Measurements from ENCODE around the gene DSCAML1.

The DSCAML1 gene

GRCh38 chr11:117663821-117664220 lies 133.2 kb downstream of the DSCAML1 start:
- DNase-seq (ENCODE audit: low spot score), result no peak

DNA sequence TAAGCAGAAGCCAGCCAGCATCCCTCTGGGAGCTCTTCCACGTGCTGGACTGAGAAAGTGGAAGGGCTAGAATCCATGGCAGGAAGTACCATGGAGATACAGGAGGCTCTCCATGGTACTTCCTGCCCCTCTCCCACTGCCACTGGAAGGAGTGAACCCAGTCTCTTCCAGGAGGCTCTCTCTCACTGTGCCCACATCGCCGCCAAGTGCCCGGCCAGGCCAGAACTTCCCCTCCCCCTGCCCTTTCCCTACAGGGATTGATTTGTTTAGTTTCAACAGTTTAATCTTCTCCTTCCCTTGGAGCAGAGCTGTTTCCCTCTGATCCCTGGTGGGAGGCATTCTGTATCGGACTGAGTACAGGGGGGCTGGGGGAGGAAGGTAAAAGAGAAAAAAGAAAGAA lies 133.6 kb downstream of the DSCAML1 start:
- DNase-seq (ENCODE audit: low spot score), result no peak

DNA sequence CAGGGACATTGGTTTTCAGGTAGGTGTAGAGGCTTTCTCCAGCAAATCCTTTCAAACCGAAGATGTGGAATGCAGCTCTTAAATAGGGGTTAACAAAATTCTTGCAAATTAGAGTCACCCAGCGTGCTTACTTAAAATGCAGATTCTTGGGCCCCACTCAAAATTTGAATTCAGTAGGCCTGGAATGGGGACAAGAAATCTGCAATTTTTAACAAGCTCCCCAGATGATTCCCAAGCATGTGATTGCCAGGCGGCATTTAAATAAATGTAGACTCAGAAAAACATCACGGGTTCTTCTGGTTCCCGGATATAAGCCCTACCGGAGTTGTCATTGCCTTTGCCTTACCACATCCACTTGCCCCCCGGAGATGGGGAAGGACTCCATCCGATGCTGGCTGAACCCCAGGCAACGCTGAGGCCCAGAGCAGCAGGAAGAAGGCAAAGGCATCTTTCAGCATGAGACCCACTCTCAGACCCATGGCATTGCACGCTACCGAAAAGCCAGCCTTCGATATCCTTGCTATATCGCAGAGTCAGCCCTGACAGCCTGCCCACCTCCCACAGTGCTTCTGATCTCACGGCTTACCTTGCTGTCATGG lies 134.2 kb downstream of the DSCAML1 start:
- DNase-seq (ENCODE audit: low spot score), result no peak

- DNase-seq (ENCODE audit: low spot score), result no peak
These were observed 134.8 kb downstream of the DSCAML1 start for GRCh38 chr11:117662255-117662654.

DNA sequence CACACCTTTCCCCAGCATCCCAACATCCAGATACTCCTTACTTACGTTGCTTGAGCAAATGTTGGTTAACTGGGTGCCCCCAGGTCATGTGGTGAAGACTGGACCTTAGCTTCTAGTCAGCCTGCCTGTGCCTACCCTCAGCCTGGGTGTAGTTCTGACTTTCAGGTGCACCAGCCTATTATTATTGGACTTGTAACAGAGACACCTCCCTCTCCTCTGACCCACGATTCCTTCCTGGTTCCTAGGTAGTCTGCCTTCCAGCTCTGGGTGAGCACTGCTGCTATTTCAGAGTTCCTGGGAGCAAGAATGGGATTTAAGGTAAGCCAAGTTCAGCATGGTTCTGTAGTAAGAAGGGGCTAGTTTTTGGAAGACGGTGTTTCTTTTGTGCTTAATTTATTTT lies 138.2 kb downstream of the DSCAML1 start:
- DNase-seq (ENCODE audit: low spot score), result no peak

DNA sequence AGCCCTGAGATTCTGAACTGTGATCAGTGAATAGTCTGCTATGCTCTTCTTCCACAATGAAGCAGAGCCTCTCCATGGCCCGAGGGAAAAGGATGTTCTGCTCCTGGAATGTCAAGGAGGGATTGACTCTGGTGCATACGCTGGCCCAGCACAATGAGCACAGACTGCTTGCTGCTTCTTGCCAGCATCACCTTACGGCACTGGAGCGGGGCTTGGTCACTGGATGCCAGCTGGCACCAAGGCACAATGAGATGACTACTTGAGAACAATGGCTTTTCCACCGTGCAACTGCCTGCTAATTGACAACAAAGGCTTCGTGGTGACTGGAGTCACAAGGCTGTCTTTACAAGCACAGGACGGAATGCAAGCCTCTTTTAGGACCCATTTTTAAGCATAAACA lies 139.2 kb downstream of the DSCAML1 start:
- no peak for DNase-seq (ENCODE audit: low spot score)

GRCh38 chr11:117654281-117655255 lies 142.4 kb downstream of the DSCAML1 start:
- DNase-seq (ENCODE audit: low spot score), result no peak

GRCh38 chr11:117652521-117652920 lies 144.5 kb downstream of the DSCAML1 start:
- DNase-seq (ENCODE audit: low spot score), result no peak

DNA sequence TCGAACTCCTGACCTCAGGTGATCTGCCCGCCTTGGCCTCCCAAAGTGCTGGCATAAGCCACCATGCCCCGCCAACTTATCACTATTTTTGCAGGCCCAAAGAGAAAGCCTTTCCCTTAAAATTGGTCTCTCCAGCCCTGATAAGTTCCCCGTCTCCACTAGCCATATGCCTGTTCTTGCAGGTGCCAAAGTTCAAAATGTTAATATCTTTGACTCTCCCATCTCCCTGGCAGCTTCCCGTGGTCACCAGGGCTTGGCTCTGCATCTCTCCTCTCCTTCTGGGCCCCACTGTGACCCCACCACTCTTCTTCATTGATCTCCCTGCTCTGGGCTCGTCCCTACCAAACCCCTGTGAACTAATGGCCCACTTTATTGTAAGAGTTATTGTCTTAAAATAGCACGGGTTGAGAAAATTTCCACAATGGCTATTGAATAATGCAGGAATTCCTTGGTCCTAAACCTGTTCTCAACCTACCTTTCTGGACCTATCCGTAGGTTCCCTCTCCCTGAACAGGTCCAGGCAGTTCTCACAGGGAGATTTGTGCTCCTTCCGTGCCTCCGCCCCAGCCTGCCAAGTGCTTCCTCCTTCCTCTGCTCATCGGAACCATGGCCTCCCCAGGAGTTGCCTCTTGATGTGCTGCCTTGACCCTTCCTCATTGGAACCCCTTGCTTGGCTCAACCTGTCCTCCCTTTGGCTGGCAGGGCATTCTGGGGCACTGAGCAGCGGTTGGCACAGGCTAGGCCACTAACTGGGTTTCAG lies 147.5 kb downstream of the DSCAML1 start:
- DNase-seq (ENCODE audit: low spot score), result no peak

DNA sequence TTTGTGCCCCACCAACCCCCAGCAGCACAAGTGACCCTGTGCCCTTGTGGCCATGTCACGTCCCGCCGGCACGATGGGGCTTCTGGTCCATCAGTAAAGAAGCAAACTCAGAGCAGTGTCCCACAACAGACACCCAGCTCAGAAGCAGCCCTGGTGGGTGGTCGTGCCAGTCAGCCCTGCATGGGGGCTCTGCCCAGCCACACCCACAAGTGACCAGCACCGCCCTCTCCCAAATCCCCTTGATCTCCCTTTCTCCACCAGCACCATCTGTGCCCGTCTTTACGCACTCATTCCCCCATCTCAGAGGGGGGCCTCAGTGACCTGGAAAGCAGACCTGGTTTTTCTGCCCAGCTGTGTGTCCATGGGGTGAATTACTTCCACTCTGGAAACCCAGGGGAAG lies 149.1 kb downstream of the DSCAML1 start:
- DNase-seq (ENCODE audit: low spot score), result no peak

DNA sequence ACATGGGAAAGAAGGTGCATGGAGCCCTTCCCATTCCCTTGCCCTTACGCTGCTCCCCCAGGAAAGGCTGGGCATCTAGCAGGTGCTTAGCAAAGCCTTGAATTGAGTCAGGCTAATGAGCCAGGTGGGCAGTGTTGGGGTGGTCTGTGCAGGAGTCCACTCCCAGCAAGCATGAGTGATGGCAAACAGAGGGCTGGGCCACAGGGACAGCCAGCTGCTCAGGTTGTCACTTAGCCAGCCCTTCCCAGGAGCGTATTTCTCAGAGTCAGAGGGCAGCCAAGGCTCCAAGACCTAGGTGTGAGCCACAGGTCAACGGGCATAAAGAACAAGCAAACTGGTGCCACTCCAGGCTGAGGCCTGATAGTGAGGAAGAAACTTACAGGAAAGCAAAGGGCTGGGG lies 149.8 kb downstream of the DSCAML1 start:
- DNase-seq (ENCODE audit: low spot score), result no peak

- DNase-seq (ENCODE audit: low spot score), result no peak
These were observed 150.6 kb downstream of the DSCAML1 start for GRCh38 chr11:117646411-117646810.

DNA sequence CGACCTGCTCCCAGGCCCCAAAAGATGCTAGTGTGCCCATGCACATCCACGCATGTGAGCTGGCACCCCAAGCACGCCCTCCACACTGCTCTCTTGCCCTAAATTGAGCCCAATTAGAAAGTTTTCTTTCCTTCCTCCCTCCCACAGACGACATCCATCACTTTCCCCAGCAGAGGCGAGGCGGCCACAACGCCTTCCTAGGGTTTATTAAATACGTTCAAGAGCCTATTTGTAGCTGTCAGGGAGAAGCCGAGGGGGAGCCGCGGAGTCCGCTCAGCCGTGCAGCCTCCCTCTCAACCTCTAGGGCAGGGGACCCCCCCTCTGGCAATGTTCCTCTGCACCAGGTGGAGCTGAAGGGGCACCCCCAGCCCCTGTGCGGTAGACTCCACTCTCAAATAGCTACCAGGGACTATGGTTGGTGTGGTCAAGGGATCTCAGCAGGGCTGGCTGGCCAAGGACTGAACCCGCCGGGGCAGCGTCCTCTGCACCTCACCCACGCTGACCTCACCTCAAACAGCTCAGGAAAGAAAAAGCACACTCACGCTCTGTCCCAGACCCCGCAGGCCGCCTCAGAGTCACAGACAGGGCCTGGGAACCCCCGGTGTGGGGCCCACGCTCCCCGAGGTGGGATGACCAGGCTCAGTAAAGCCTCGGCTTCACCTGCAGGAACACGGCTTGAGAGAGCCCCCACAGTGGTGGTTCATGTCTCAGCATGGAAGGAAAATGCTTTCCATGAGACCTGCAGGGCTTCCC lies 152.4 kb downstream of the DSCAML1 start:
- DNase-seq (ENCODE audit: low spot score), result no peak

DNA sequence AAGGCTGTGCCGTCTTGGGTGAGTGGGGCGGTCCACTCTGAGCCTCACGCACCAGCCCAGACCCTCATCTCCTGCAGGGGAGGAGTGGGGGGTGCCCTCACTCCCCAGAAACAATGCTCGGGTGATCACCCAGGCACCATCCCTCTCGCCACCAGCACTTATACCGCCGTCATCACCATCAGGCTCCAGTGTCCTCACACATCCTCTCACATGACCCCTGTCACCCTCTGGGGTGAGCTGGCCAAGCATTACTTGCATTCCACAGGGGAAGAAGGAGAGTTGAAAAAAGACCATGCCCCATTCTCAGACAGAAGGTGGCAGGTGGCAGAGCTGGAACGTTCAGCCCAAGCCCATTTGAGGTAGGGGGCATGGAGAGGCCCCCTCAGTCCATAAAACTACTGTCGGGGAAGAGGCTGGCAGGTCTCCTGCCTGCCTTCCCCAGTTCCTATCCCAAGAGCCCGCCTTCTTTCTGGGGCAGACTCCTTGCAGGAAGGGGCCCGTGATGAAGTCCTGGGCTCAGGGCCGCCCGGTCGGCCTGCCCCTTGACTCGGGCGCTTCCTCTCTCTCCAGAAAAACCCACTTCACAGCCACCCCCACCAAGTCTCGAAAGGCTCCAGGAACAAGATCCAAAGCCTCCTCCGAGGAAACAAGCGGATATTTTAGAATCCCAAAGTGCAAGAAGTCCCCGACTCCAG lies 153.3 kb downstream of the DSCAML1 start:
- no peak for DNase-seq (ENCODE audit: low spot score)

- no peak for DNase-seq (ENCODE audit: low spot score)
These were observed 154.2 kb downstream of the DSCAML1 start for GRCh38 chr11:117642835-117643234.

DNA sequence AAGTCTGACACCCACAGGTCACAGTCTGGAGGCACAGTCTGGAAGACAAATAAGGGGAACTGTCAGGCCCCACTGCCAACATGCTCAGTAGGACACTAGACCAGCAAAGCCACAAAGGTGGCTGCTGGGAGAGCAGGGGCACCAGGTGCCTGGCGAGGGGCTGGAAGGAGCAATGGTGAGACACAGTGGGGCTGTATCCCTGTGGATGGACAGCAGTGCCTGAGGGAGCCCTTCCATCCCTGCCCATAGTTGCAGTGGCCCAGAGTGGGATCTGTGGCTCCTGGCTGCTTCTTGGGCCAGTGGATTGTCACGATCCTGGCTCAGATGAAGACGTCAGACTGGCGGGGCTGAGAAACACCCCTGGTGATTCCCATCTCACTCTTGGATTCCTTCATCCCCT lies 154.6 kb downstream of the DSCAML1 start:
- no peak for DNase-seq (ENCODE audit: low spot score)

GRCh38 chr11:117641008-117641915 lies 155.8 kb downstream of the DSCAML1 start:
- no peak for DNase-seq (ENCODE audit: low spot score)

GRCh38 chr11:117640041-117640440 lies 157.0 kb downstream of the DSCAML1 start:
- DNase-seq (ENCODE audit: low spot score), result no peak

GRCh38 chr11:117639601-117640000 lies 157.4 kb downstream of the DSCAML1 start:
- DNase-seq (ENCODE audit: low spot score), result no peak

- DNase-seq (ENCODE audit: low spot score), result no peak
These were observed 158.0 kb downstream of the DSCAML1 start for GRCh38 chr11:117638911-117639543.

Measured in LoVo (cell line).